ENCODE data around the gene MYD88.

Gene MYD88

DNA sequence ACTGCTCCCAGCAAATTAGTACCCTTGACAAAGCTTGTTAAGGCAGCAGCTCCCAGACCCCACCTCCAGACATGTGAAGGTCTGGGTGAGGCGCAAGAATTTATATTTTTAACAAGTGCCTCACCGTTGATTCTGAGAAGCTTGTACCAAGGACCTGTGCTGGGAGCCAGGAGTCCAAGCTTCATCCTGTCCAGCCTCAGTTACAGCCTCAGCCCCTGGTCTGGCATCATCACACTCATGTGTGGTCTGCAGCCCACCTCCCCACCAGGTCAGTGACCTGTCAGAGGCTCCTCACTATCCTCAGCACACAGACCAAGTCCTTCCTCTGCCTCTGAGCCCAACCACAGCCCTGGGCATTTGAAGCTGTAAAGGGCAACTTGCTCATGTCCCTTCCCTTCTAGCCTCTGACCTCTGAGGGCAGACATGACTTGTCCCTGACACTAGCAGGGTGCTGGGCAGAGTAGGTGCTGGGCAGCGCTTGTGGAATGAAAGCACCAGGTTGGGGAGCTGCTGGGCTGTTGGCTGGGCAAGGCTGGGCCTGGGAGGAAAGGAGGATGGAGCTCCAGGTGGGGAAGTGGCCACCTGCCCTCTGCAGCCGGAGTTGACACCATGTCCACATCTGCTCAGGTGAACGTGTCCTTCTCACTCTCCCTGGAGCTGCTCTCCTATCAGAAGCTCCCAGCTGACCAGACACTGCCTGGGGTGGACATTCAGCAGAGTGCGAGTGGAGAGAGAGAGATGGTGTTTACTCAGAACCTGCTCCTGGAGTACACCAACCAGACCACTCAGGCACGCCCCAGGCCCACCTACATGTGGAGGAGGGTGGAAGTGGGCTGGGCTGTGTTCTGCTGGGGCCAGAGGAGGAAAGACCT, 18.4 kb upstream of the MYD88 start:
- H3K9me3 ChIP-seq (ENCODE audit: control insufficient read depth, insufficient read depth, low read length) = no peaks in the 10 kb centered on the region
- no peak overlapping the region for H3K27ac ChIP-seq (ENCODE audit: low read length)
- H3K27me3 ChIP-seq (ENCODE audit: control insufficient read depth, insufficient read depth, low read length) = no peaks in the 10 kb centered on the region
- peaks cover 14% of the 10 kb centered on the region for H3K36me3 ChIP-seq (ENCODE audit: control insufficient read depth, insufficient read depth, low read length)
- H3K4me3 ChIP-seq (ENCODE audit: low read length) = no peak overlapping the region
- WGBS (ENCODE audit: insufficient coverage, insufficient read length) = no CpG with 5 or more reads among the region's 7 CpGs
- H3K4me1 ChIP-seq (ENCODE audit: control insufficient read depth, insufficient read depth, low read length) = no peaks in the 10 kb centered on the region
- DNase-seq (ENCODE audit: low read depth, low spot score) = no peak

DNA sequence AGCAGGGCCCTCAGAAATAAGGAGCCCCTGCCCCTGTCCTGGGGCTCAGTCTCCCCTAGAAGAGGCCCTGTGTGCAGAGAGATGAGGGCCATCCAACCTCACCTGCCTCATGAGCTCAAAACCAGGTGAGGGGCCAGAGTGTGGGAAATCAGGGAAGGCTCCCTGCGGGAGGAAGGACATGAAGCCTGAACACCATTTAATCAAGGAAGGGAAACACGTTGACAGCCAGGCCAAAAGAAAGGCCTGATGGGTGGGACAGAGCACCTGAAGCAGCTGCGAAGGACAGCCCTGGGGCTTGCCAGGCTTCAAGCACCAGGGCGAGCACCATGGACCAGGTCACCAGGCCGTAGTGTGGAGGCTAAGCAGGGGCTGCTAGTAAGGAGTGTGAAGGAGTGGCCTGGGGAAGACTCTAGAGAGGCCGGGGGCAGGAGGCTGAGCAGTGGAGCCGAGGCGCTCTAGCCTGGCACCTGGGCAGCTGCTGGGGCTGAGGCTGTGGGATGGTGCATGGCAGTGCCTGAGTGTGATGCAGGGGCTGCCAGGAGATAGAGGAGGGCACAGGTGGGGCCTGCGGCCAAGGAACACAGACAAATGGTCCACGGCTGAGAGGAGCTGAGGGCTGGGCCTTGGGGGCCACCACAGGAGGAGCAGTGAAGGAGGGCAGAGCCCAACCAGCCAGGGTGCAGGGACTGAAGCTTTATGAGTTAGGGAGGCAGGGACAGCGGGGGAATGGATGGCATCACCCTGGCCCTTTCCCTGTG, 17.6 kb upstream of the MYD88 start:
- Histone ChIP-seq H3K27ac (ENCODE audit: low read length) (no peak overlapping the region), H3K36me3 (ENCODE audit: control insufficient read depth, insufficient read depth, low read length) (peaks cover 19% of the 10 kb centered on the region), H3K4me1 (ENCODE audit: control insufficient read depth, insufficient read depth, low read length) (no peaks in the 10 kb centered on the region), H3K9me3 (ENCODE audit: control insufficient read depth, insufficient read depth, low read length) (no peaks in the 10 kb centered on the region), H3K27me3 (ENCODE audit: control insufficient read depth, insufficient read depth, low read length) (no peaks in the 10 kb centered on the region), H3K4me3 (ENCODE audit: low read length) (no peak overlapping the region)
- no CpG with 5 or more reads among the region's 11 CpGs for WGBS (ENCODE audit: insufficient coverage, insufficient read length)
- no peak for DNase-seq (ENCODE audit: low read depth, low spot score)

DNA sequence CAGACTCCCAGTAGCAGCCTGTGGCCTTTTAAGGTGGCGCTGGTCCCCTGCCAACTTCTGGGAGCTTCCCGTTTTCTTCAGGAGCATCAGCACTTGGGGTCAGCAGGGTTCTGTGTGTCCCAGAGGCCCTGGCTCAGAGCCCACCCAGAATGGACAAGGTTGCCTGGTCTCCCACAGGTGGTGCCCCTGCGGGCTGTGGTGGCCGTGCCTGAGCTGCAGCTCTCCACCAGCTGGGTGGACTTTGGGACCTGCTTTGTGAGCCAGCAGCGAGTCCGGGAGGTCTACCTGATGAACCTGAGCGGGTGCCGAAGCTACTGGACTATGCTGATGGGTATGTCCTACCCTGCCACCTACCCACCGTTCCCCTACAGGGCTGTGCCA, 17.0 kb upstream of the MYD88 start:
- H3K36me3 ChIP-seq (ENCODE audit: control insufficient read depth, insufficient read depth, low read length) = peaks cover 25% of the 10 kb centered on the region
- no peak overlapping the region for H3K4me3 ChIP-seq (ENCODE audit: low read length)
- DNase-seq (ENCODE audit: low read depth, low spot score) = no peak
- H3K9me3 ChIP-seq (ENCODE audit: control insufficient read depth, insufficient read depth, low read length) = no peaks in the 10 kb centered on the region
- H3K27ac ChIP-seq (ENCODE audit: low read length) = no peak overlapping the region
- no peaks in the 10 kb centered on the region for H3K27me3 ChIP-seq (ENCODE audit: control insufficient read depth, insufficient read depth, low read length)
- H3K4me1 ChIP-seq (ENCODE audit: control insufficient read depth, insufficient read depth, low read length) = no peaks in the 10 kb centered on the region
- WGBS (ENCODE audit: insufficient coverage, insufficient read length) = no CpG with 5 or more reads among the region's 9 CpGs

DNA sequence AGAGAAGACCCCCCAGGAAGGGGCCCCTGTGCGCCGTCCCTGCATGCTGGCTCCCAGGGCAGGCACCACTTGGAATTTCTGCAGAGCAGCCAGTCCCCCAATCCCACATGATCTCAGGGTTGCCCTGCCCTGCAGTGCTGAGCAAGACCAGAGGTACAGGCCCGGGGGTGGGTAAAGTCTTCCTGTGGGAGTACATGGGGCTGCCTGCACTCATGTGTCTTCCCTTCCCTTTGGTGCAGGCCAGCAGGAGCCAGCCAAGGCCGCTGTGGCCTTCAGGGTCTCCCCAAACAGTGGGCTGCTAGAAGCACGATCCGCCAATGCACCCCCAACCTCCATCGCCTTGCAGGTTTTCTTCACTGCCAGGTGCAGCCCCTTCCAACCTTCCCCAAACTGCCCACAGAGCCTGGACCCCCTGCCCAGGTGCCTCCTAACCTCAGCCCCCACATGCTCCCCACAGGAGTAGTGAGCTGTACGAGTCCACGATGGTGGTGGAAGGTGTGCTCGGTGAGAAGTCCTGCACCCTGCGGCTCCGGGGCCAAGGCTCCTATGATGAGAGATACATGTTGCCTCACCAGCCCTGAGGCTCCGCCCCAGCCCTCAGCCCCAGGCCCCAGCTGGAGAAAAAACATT, 16.5 kb upstream of the MYD88 start:
- no CpG with 5 or more reads among the region's 13 CpGs for WGBS (ENCODE audit: insufficient coverage, insufficient read length)
- H3K36me3 ChIP-seq (ENCODE audit: control insufficient read depth, insufficient read depth, low read length) = peaks cover 29% of the 10 kb centered on the region

DNA sequence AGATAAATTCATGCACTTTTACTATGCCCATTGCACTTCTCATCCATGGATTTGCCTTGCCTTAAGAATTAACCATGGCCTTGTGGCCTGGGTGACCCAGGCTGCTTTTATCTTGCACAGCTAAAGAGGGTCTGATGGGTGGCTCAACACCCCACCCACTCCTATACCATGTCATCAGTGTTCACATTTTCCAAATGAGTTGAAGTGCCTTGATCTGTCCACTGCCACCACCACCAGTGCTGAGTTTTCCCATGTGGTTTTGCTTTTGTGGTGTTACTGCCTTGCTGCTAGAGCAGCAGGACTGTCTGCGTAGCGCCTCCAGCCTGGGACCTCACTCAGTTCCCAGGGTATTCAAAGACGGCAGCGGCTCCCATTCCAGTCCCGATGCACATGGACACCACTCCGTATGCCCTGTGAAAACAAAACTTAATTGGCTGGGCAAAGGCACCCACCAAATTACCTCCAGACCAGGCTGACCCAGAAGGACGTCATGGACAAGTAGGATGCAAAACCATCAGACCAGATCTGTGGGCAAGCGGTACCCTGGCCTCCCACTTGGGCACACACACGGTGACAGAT, 15.7 kb upstream of the MYD88 start:
- H3K27ac ChIP-seq (ENCODE audit: low read length) = no peak overlapping the region
- WGBS (ENCODE audit: insufficient coverage, insufficient read length) = no CpG with 5 or more reads among the region's 9 CpGs
- no peak for DNase-seq (ENCODE audit: low read depth, low spot score)
- peaks cover 36% of the 10 kb centered on the region for H3K36me3 ChIP-seq (ENCODE audit: control insufficient read depth, insufficient read depth, low read length)
- no peak overlapping the region for H3K4me3 ChIP-seq (ENCODE audit: low read length)
- no peaks in the 10 kb centered on the region for H3K4me1 ChIP-seq (ENCODE audit: control insufficient read depth, insufficient read depth, low read length)
- H3K27me3 ChIP-seq (ENCODE audit: control insufficient read depth, insufficient read depth, low read length) = no peaks in the 10 kb centered on the region
- H3K9me3 ChIP-seq (ENCODE audit: control insufficient read depth, insufficient read depth, low read length) = no peaks in the 10 kb centered on the region

More for the DNA sequence above, 16.5 kb upstream of the MYD88 start:
- Histone ChIP-seq H3K4me3 (ENCODE audit: low read length) (no peak overlapping the region), H3K4me1 (ENCODE audit: control insufficient read depth, insufficient read depth, low read length) (no peaks in the 10 kb centered on the region), H3K9me3 (ENCODE audit: control insufficient read depth, insufficient read depth, low read length) (no peaks in the 10 kb centered on the region), H3K27ac (ENCODE audit: low read length) (no peak overlapping the region), H3K27me3 (ENCODE audit: control insufficient read depth, insufficient read depth, low read length) (no peaks in the 10 kb centered on the region)
- DNase-seq (ENCODE audit: low read depth, low spot score) = no peak

DNA sequence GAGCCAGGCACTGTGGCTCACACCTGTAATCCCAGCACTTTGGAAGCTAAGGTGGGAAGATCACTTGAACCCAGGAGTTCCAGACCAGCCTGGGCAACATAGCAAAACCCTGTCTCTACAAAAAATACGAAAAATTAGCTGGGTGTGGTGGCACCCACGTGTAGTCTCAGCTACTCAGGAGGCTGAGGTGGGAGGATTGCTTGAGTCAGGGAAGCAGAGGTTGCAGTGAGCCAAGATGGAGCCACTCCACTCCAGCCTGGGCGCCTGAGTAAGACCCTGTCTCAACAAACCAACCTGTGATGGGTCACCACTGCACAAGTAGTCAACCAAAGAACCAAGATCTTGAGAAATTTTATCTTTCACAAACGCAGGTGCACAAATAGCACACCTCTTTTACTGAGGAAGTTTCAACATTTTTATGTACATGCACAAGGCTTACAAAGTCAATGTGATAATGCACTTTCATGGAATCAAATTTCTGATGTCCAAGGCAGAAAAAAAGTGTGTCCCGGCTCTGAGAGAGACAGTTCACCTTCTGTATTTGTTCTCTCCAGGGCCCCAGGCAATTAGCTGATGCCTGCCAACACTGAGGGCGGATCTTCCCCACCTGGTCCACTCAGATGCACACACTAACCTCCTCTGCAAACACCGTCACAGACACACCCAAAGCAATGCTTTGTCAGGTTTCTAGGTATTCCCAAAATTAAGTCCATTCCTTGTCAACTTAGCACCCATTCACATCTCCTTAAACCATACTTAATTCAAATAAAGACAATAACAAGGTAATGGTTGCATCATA, 13.9 kb upstream of the MYD88 start:
- Histone ChIP-seq H3K9me3 (ENCODE audit: control insufficient read depth, insufficient read depth, low read length) (no peaks in the 10 kb centered on the region), H3K36me3 (ENCODE audit: control insufficient read depth, insufficient read depth, low read length) (peaks cover 41% of the 10 kb centered on the region), H3K27ac (ENCODE audit: low read length) (no peak overlapping the region), H3K4me1 (ENCODE audit: control insufficient read depth, insufficient read depth, low read length) (no peaks in the 10 kb centered on the region), H3K4me3 (ENCODE audit: low read length) (no peak overlapping the region), H3K27me3 (ENCODE audit: control insufficient read depth, insufficient read depth, low read length) (no peaks in the 10 kb centered on the region)
- no CpG with 5 or more reads among the region's 7 CpGs for WGBS (ENCODE audit: insufficient coverage, insufficient read length)
- no peak for DNase-seq (ENCODE audit: low read depth, low spot score)

DNA sequence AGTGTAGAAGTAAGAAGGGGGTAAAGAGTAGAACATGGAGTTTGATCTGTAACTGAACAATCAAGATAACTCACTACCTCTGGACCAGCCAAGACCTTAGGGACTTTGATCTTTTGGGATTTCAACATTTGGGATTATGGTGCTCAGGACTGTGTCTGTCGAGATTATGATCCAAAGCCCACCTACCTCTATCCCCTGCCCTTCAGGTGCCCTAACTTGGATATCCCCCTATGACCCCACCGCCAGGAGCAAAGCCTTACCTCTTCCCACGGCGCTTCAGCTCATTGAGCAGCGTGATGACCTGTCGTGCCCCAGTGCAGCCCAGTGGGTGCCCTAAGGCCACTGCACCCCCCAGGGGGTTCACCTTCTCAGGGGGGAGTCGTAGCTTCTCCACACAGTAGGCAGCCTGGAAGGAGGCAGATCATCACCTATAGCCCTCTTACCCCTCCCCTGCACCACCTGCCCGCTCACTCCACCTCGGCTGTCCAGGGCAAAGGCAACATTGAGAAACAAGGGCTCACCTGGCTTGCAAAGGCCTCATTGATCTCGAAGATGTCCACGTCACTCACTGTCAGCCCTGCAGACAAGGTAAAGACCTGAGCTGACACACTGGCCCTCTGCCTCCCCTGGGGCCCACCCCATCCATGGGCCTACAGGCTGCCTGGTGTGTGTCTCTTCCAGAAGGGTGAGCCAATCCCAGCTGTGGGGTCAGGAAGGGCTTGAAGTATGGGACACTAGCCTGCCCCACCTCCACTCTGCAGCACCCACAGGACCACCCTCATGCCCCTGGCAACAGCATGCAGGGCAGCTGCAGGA, 12.9 kb upstream of the MYD88 start:
- Histone ChIP-seq H3K36me3 (ENCODE audit: control insufficient read depth, insufficient read depth, low read length) (peaks cover 41% of the 10 kb centered on the region), H3K9me3 (ENCODE audit: control insufficient read depth, insufficient read depth, low read length) (no peaks in the 10 kb centered on the region), H3K4me3 (ENCODE audit: low read length) (no peak overlapping the region), H3K27me3 (ENCODE audit: control insufficient read depth, insufficient read depth, low read length) (no peaks in the 10 kb centered on the region), H3K4me1 (ENCODE audit: control insufficient read depth, insufficient read depth, low read length) (no peaks in the 10 kb centered on the region), H3K27ac (ENCODE audit: low read length) (no peak overlapping the region)
- no CpG with 5 or more reads among the region's 11 CpGs for WGBS (ENCODE audit: insufficient coverage, insufficient read length)
- DNase-seq (ENCODE audit: low read depth, low spot score) = no peak

DNA sequence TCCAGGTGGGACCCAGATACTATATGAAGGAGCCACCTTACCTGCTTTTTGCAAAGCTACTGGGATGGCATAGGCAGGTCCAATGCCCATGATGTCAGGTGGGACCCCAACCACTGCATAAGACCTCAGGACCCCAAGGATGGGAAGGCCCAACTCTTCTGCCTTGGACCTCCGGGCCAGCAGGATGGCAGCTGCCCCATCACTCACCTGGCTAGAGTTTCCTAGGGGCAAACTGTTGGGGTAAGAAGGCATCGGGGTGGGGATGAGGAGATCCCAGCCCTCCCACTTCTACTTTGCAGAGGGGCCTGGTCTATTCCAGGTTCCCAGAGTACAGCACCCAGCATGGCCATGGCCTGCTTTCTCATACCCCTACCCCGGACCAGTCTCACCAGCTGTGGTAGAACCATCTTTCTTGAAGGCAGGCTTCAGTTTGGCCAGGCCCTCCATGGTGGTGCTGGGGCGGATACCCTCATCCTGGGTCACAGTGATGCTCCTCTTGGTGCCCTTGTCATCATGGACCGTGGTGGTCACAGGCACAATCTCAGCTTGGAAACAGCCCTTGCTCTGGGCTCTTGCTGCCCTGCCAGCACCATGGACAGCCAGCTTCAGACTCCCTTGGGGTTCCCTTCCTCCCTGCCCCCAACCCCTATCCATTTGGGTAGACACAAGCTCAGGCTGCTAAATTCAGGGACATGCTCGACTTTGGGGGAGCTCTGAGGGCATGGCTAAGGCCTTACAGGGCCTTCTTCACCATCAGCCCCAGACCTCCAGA, 12.2 kb upstream of the MYD88 start:
- Histone ChIP-seq H3K36me3 (ENCODE audit: control insufficient read depth, insufficient read depth, low read length) (peaks cover 41% of the 10 kb centered on the region), H3K27me3 (ENCODE audit: control insufficient read depth, insufficient read depth, low read length) (no peaks in the 10 kb centered on the region), H3K27ac (ENCODE audit: low read length) (no peak overlapping the region), H3K4me3 (ENCODE audit: low read length) (no peak overlapping the region), H3K9me3 (ENCODE audit: control insufficient read depth, insufficient read depth, low read length) (no peaks in the 10 kb centered on the region), H3K4me1 (ENCODE audit: control insufficient read depth, insufficient read depth, low read length) (no peaks in the 10 kb centered on the region)
- WGBS (ENCODE audit: insufficient coverage, insufficient read length) = no CpG with 5 or more reads among the region's 6 CpGs
- no peak for DNase-seq (ENCODE audit: low read depth, low spot score)

Measured in iPS DF 6.9 (cell line).